Dedifferentiated amniotic fluid mesenchymal stem cell (primary cell): ENCODE data around the gene PXYLP1.

ENCODE experiments used
- DNase-seq: peaks from one replicate; pipeline ENCODE4 v3.0.0-alpha.2; 2016; ENCODE audit errors: extremely low spot score

Gene PXYLP1

GRCh38 chr3:141228395-141228794 is 3.2 kb upstream of the PXYLP1 start:
- no peak for DNase-seq

GRCh38 chr3:141229132-141229531 is 2.5 kb upstream of the PXYLP1 start:
- DNase-seq: no peak

- no peak for DNase-seq
These were observed 1.3 kb upstream of the PXYLP1 start for GRCh38 chr3:141230293-141230692.

- DNase-seq: no peak
These were observed 563 bp downstream of the PXYLP1 start for GRCh38 chr3:141231952-141232823.

- DNase-seq: no peak
These were observed 2.0 kb downstream of the PXYLP1 start for GRCh38 chr3:141233457-141234161.

GRCh38 chr3:141234283-141234682 is 2.7 kb downstream of the PXYLP1 start:
- no peak for DNase-seq

- no peak for DNase-seq
These were observed 4.1 kb downstream of the PXYLP1 start for GRCh38 chr3:141235661-141236171.

- no peak for DNase-seq
These were observed 4.7 kb downstream of the PXYLP1 start for GRCh38 chr3:141236361-141236760.

- no peak for DNase-seq
These were observed 6.3 kb downstream of the PXYLP1 start for GRCh38 chr3:141237701-141238521.

- no peak for DNase-seq
These were observed 8.1 kb downstream of the PXYLP1 start for GRCh38 chr3:141239511-141240281.

GRCh38 chr3:141240286-141240685 is 8.7 kb downstream of the PXYLP1 start:
- no peak for DNase-seq

GRCh38 chr3:141240687-141241615 is 9.3 kb downstream of the PXYLP1 start:
- no peak for DNase-seq

- no peak for DNase-seq
These were observed 10.2 kb downstream of the PXYLP1 start for GRCh38 chr3:141241616-141242376.

- no peak for DNase-seq
These were observed 10.9 kb downstream of the PXYLP1 start for GRCh38 chr3:141242377-141243092.

- no peak for DNase-seq
These were observed 11.7 kb downstream of the PXYLP1 start for GRCh38 chr3:141243271-141243707.

- no peak for DNase-seq
These were observed 14.8 kb downstream of the PXYLP1 start for GRCh38 chr3:141246224-141246957.

GRCh38 chr3:141246958-141247301 is 15.3 kb downstream of the PXYLP1 start:
- no peak for DNase-seq

- DNase-seq: no peak
These were observed 16.4 kb downstream of the PXYLP1 start for GRCh38 chr3:141248064-141248463.
